WTC11 (cell line): ENCODE measurements around the gene NT5C1A. TPM values are rescaled to one million over a fixed set of nuclear protein-coding genes. Genes with fewer than 3 reads are reported as not detected.

Experiments used
- ATAC-seq: fragments of 200-7000 bp; cut with Tn5 transposase; 2 replicates; pipeline ENCODE4 v1.10.0; 2021; ENCODE audit warnings: mild to moderate bottlenecking, moderate library complexity
- CTCF ChIA-PET: fragments of 300-600 bp; sonication (Branson Sonifier 250); formaldehyde crosslinking; loops from one replicate; lab custom pipeline; 2021; ENCODE audit warnings: antibody characterized with exemption; lab: Charles Lee
- POLR2A ChIA-PET: fragments of 350-600 bp; sonication (Branson Sonifier 250); formaldehyde crosslinking; loops from one replicate; lab custom pipeline; 2021; ENCODE audit warnings: antibody characterized with exemption; lab: Charles Lee
- DNase-seq: peaks from one replicate; pipeline ENCODE4 v3.0.0; 2021; ENCODE audit warnings: low spot score
- H3K27ac Mint-ChIP-seq: 2 replicates; pipeline ENCODE4 v1.8.0; 2021; ENCODE audit warnings: mixed read lengths
- H3K27me3 Mint-ChIP-seq: 2 replicates; pipeline ENCODE4 v1.8.0; 2021; ENCODE audit warnings: low read depth, mild to moderate bottlenecking, moderate library complexity, mixed read lengths
- H3K36me3 Mint-ChIP-seq: 2 replicates; pipeline ENCODE4 v1.8.0; 2021; ENCODE audit warnings: mixed read lengths
- H3K4me1 Mint-ChIP-seq: 2 replicates; pipeline ENCODE4 v1.8.0; 2022; ENCODE audit warnings: mixed read lengths
- H3K4me3 Mint-ChIP-seq: 2 replicates; pipeline ENCODE4 v1.8.0; 2021; ENCODE audit warnings: mild to moderate bottlenecking, moderate library complexity, mixed read lengths
- H3K9me3 Mint-ChIP-seq: 2 replicates; pipeline ENCODE4 v1.8.0; 2021; ENCODE audit warnings: mixed read lengths
- CREM ChIP-seq: sonication (generic); formaldehyde crosslinking; IDR thresholded peaks from 2 replicates; pipeline ENCODE4 v1.8.1; 2022; ENCODE audit warnings: mild to moderate bottlenecking, missing genetic modification reagents, moderate library complexity
- EMX1 ChIP-seq: fragments of 250-450 bp; sonication (Bioruptor Pico); IDR thresholded peaks from 2 replicates; pipeline ENCODE4 v1.8.0; 2021; ENCODE audit warnings: mild to moderate bottlenecking
- ESRRA ChIP-seq: sonication (generic); formaldehyde crosslinking; IDR thresholded peaks from 2 replicates; pipeline ENCODE4 v1.8.1; 2022; ENCODE audit warnings: mild to moderate bottlenecking, missing genetic modification reagents, borderline replicate concordance
- ETV6 ChIP-seq: sonication (generic); formaldehyde crosslinking; IDR thresholded peaks from 2 replicates; pipeline ENCODE4 v1.8.1; 2022; ENCODE audit warnings: mild to moderate bottlenecking, missing genetic modification reagents
- NFYB ChIP-seq: sonication (generic); formaldehyde crosslinking; conservative IDR thresholded peaks from 2 replicates; pipeline ENCODE4 v1.8.0; 2022; ENCODE audit warnings: low read depth, missing genetic modification reagents
- NR3C1 ChIP-seq: sonication (generic); formaldehyde crosslinking; conservative IDR thresholded peaks from 2 replicates; pipeline ENCODE4 v1.8.1; 2023; ENCODE audit warnings: low read depth, mild to moderate bottlenecking, missing genetic modification reagents
- OVOL2 ChIP-seq: fragments of 250-450 bp; sonication (Bioruptor Pico); IDR thresholded peaks from 2 replicates; pipeline ENCODE4 v1.9.0; 2021; ENCODE audit warnings: mild to moderate bottlenecking, borderline replicate concordance
- SP1 ChIP-seq: sonication (generic); formaldehyde crosslinking; conservative IDR thresholded peaks from 2 replicates; pipeline ENCODE4 v1.8.1; 2022; ENCODE audit warnings: missing genetic modification reagents
- TEAD4 ChIP-seq: sonication (generic); formaldehyde crosslinking; IDR thresholded peaks from 2 replicates; pipeline ENCODE4 v1.8.0; 2022; ENCODE audit warnings: mild to moderate bottlenecking, missing genetic modification reagents
- ZNF138 ChIP-seq: sonication (generic); formaldehyde crosslinking; conservative IDR thresholded peaks from 2 replicates; pipeline ENCODE4 v1.8.1; 2022; ENCODE audit warnings: mild to moderate bottlenecking, moderate library complexity, missing genetic modification reagents
- total RNA-seq: library from RNA; stranded (reverse); gene quantifications from 3 replicates; pipeline ENCODE4 v1.2.3, GENCODE V29; 2021
- TF ChIP-seq, protein P1 (sequence below): fragments of 250-450 bp; sonication (Bioruptor Pico); IDR thresholded peaks from 2 replicates; pipeline ENCODE4 v2.1.2; 2022; ENCODE audit warnings: mild to moderate bottlenecking, moderate library complexity
- TF ChIP-seq, protein P2 (sequence below): fragments of 200-600 bp; IDR thresholded peaks from 2 replicates; pipeline ENCODE4 v1.8.0; 2022; ENCODE audit warnings: antibody characterized with exemption
- TF ChIP-seq, protein P3 (sequence below): sonication (generic); formaldehyde crosslinking; IDR thresholded peaks from 2 replicates; pipeline ENCODE4 v1.8.0; 2022; ENCODE audit warnings: mild to moderate bottlenecking, missing genetic modification reagents
- TF ChIP-seq, protein P4 (sequence below): sonication (generic); formaldehyde crosslinking; IDR thresholded peaks from 2 replicates; pipeline ENCODE4 v1.8.1; 2022; ENCODE audit warnings: low read depth, missing genetic modification reagents, borderline replicate concordance
- TF ChIP-seq, protein P5 (sequence below): fragments of 250-450 bp; sonication (Bioruptor Pico); conservative IDR thresholded peaks from 2 replicates; pipeline ENCODE4 v1.9.0; 2021; ENCODE audit warnings: mild to moderate bottlenecking

NT5C1A gene
- total RNA-seq, 1 experiment from 2014 or later, result not detected

DNA sequence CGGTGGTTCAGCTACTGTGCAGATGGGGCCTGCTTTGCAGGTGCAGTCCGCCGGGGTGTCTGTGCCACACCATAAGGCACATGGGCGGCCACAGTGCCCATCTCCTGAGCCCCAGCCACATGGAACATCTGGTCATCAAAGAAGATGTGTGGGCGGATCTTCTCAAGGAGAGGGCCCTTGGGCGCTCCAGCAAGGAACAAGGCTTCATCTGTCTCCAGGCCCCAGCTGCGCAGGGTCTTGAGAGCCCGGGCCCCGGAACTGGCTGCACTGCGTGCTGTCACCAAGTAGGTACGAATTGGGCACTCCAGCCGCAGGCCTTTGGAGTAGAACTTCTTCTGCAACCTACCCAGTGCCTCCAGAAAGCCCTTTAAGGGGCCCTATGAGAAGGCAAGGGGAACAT is 12.8 kb downstream of the NT5C1A start (continued):
- TF ChIP-seq ESRRA (CRISPR knock-in tag) (no peak), EMX1 (no peak), ETV6 (CRISPR knock-in tag) (no peak), ZNF138 (CRISPR knock-in tag) (no peak)
- TF ChIP-seq, protein P1, sequence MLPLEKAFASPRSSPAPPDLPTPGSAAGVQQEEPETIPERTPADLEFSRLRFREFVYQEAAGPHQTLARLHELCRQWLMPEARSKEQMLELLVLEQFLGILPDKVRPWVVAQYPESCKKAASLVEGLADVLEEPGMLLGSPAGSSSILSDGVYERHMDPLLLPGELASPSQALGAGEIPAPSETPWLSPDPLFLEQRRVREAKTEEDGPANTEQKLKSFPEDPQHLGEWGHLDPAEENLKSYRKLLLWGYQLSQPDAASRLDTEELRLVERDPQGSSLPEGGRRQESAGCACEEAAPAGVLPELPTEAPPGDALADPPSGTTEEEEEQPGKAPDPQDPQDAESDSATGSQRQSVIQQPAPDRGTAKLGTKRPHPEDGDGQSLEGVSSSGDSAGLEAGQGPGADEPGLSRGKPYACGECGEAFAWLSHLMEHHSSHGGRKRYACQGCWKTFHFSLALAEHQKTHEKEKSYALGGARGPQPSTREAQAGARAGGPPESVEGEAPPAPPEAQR (CRISPR knock-in tag), result no peak
- TF ChIP-seq, all 79 proteins: peak for 0

DNA sequence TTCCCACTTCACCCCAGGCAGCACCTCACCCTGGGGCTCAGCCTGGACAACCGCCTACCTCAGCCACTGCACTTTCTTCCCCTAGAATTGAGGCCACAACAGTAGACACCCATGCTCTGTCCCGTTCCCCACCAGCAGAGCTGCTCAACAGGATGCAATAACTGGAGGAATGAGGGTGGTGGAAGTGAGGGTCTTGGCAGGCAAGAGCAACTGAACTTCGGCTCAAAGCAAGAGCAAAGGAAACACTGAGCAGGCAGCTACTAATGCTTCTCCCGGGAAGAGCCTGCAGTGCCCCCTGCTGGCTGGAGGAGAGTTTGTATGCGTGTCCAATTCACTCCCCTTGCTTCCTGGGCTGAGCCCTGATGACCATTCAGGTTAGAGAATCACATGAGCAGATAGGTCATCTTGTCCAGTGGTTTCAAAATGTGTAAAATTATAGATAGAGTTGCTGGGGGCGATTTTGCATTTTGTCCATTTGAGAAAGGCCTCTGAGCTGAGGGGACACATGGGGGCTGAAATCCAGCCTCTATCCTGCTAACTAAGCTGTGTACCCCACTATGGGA is 13.9 kb downstream of the NT5C1A start:
- CTCF ChIA-PET, result interaction anchor here (0.6 to 4.9 kb wide), 50 partner anchors 9 to 962 kb away, joined by 3 to 124 read pairs (median 6); partner anchors contain the start of genes BMP8A, BMP8B, HEYL and HPCAL4
- peaks cover 97% of the 10 kb centered on the region for H3K27me3 Mint-ChIP-seq
- ATAC-seq (peak; percentile 90), DNase-seq (peak; percentile 81)
- POLR2A ChIA-PET, result interaction anchor here (1.0 to 1.3 kb wide), 2 partner anchors 14 to 52 kb away, joined by 4 to 6 read pairs; partner anchors contain the start of gene NT5C1A
- H3K9me3 Mint-ChIP-seq, result no peaks in the 10 kb centered on the region
- no peaks in the 10 kb centered on the region for H3K36me3 Mint-ChIP-seq
- no peak overlapping the region for H3K27ac Mint-ChIP-seq
- no peak overlapping the region for H3K4me3 Mint-ChIP-seq
- H3K4me1 Mint-ChIP-seq, result peaks cover 5% of the 10 kb centered on the region
- TF ChIP-seq, protein P2, sequence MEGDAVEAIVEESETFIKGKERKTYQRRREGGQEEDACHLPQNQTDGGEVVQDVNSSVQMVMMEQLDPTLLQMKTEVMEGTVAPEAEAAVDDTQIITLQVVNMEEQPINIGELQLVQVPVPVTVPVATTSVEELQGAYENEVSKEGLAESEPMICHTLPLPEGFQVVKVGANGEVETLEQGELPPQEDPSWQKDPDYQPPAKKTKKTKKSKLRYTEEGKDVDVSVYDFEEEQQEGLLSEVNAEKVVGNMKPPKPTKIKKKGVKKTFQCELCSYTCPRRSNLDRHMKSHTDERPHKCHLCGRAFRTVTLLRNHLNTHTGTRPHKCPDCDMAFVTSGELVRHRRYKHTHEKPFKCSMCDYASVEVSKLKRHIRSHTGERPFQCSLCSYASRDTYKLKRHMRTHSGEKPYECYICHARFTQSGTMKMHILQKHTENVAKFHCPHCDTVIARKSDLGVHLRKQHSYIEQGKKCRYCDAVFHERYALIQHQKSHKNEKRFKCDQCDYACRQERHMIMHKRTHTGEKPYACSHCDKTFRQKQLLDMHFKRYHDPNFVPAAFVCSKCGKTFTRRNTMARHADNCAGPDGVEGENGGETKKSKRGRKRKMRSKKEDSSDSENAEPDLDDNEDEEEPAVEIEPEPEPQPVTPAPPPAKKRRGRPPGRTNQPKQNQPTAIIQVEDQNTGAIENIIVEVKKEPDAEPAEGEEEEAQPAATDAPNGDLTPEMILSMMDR, result peak; percentile 76
- TF ChIP-seq, protein P3, sequence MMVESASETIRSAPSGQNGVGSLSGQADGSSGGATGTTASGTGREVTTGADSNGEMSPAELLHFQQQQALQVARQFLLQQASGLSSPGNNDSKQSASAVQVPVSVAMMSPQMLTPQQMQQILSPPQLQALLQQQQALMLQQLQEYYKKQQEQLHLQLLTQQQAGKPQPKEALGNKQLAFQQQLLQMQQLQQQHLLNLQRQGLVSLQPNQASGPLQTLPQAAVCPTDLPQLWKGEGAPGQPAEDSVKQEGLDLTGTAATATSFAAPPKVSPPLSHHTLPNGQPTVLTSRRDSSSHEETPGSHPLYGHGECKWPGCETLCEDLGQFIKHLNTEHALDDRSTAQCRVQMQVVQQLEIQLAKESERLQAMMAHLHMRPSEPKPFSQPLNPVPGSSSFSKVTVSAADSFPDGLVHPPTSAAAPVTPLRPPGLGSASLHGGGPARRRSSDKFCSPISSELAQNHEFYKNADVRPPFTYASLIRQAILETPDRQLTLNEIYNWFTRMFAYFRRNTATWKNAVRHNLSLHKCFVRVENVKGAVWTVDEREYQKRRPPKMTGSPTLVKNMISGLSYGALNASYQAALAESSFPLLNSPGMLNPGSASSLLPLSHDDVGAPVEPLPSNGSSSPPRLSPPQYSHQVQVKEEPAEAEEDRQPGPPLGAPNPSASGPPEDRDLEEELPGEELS, result no peak

DNA sequence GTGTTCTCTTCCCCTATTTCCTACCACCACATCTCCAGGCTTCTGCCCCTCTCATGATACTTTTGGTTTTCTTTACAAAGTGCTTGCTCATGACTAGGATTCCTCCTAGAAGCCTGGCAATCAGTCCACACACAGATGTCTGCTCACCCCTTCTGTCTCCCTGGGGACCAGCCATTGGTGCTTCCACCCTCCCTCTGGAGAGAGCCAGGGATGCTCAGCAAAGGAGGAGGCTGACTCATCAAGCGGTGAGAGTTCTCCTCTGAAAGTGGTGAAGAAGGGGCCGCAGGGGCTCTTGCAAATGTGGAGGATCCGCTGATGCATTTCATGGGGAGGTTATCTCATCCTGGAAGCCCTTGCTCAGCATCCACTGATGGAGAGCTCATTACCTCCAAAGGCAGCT is 14.5 kb downstream of the NT5C1A start:
- no peak overlapping the region for H3K27ac Mint-ChIP-seq
- H3K36me3 Mint-ChIP-seq, result no peaks in the 10 kb centered on the region
- CTCF ChIA-PET, result interaction anchor here (0.6 to 4.9 kb wide), 47 partner anchors 9 to 961 kb away, joined by 3 to 124 read pairs (median 6); partner anchors contain the start of genes BMP8A, BMP8B, HEYL and HPCAL4
- no peak for TF ChIP-seq OVOL2 (CRISPR knock-in tag)
- TF ChIP-seq CREM (CRISPR knock-in tag), result no peak
- TF ChIP-seq SP1 (CRISPR knock-in tag), result no peak
- no peak for TF ChIP-seq ZNF138 (CRISPR knock-in tag)
- no peak for TF ChIP-seq NR3C1 (CRISPR knock-in tag)
- TF ChIP-seq, protein P4, sequence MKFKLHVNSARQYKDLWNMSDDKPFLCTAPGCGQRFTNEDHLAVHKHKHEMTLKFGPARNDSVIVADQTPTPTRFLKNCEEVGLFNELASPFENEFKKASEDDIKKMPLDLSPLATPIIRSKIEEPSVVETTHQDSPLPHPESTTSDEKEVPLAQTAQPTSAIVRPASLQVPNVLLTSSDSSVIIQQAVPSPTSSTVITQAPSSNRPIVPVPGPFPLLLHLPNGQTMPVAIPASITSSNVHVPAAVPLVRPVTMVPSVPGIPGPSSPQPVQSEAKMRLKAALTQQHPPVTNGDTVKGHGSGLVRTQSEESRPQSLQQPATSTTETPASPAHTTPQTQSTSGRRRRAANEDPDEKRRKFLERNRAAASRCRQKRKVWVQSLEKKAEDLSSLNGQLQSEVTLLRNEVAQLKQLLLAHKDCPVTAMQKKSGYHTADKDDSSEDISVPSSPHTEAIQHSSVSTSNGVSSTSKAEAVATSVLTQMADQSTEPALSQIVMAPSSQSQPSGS, result no peak
- TF ChIP-seq, protein P5, sequence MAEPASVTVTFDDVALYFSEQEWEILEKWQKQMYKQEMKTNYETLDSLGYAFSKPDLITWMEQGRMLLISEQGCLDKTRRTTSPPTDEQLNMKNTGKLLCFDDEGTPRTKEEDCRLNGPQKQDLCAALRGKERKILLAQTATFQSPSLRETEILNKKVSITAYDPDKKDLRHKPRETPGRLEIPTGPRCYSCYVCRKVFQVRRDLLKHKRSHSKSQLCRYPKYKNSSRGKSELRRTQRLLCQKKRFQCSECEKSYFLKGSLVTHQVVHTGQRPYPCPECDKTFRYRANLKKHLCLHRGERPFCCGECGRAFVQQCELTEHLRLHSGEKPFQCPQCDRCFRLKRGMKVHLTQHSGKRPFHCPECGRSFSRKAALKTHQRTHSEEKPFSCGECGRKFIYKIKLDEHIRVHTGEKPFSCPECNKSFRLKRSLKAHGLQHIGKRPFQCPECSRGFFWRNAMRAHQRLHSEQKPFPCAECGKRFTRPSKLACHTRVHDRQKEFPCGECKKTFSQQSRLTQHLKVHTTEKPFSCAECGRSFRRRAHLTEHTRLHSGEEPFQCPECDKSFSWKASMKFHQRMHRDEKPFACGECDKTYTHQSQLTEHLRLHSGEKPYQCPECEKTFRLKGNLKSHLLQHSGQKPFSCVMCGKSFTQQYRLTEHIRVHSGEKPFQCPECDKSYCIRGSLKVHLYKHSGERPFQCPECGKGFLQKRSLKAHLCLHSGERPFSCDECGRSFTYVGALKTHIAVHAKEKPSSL, result no peak
- TF ChIP-seq NFYB (CRISPR knock-in tag), result no peak
- TF ChIP-seq TEAD4 (CRISPR knock-in tag), result no peak
- peaks cover 5% of the 10 kb centered on the region for H3K4me1 Mint-ChIP-seq
- H3K27me3 Mint-ChIP-seq, result peaks cover 91% of the 10 kb centered on the region
- no peak overlapping the region for H3K4me3 Mint-ChIP-seq
- ATAC-seq (no peak), DNase-seq (no peak)
- H3K9me3 Mint-ChIP-seq, result no peaks in the 10 kb centered on the region
- POLR2A ChIA-PET, result interaction anchor here (1.0 to 1.3 kb wide), 2 partner anchors 15 to 51 kb away, joined by 4 to 6 read pairs; partner anchors contain the start of gene NT5C1A
